Cardiac septum (tissue), 1 donor: ENCODE measurements around the gene SLC27A2. TPM values are rescaled to one million over a fixed set of nuclear protein-coding genes. Genes with fewer than 3 reads are reported as not detected.
"Not testable (repeated sequence)": the region's sequence is repeated elsewhere in the genome, so short reads cannot be mapped to it uniquely, and the experiment has no call there.

Source experiments
- DNase-seq: peaks from one replicate; pipeline ENCODE4 v3.0.0-alpha.2; 2020; ENCODE audit warnings: low spot score
- intact Hi-C: fragments of 100-400 bp; cut with DNase I; formaldehyde crosslinking; loops from one replicate; pipeline ENCODE4 v1.14.0; 2022
- total RNA-seq: library from RNA; stranded (reverse); fragmentation: NEBNext Ultra II Directional; extraction: Animal tissue kit (Norgen Biotek cat#: 25700); gene quantifications from one replicate; pipeline ENCODE4 v1.2.1, GENCODE V29; 2021
- donor health status: DM: no; HTN: no; CAD: no.

Gene SLC27A2
- total RNA-seq, 1 donor from 2014 or later, result not detected

DNA sequence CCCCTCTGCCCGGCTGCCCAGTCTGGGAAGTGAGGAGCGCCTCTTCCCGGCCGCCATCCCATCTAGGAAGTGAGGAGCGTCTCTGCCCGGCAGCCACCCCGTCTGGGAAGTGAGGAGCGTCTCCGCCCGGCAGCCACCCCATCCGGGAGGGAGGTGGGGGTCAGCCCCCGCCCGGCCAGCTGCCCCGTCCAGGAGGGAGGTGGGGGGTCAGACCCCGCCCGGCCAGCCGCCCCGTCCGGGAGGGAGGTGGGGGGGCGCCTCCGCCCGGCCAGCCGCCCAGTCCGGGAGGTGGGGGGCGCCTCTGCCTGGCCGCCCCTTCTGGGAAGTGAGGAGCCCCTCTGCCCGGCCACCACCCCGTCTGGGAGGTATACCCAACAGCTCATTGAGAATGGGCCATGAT lies 23.8 kb upstream of the SLC27A2 start:
- intact Hi-C loops, result not testable (repeated sequence)

DNA sequence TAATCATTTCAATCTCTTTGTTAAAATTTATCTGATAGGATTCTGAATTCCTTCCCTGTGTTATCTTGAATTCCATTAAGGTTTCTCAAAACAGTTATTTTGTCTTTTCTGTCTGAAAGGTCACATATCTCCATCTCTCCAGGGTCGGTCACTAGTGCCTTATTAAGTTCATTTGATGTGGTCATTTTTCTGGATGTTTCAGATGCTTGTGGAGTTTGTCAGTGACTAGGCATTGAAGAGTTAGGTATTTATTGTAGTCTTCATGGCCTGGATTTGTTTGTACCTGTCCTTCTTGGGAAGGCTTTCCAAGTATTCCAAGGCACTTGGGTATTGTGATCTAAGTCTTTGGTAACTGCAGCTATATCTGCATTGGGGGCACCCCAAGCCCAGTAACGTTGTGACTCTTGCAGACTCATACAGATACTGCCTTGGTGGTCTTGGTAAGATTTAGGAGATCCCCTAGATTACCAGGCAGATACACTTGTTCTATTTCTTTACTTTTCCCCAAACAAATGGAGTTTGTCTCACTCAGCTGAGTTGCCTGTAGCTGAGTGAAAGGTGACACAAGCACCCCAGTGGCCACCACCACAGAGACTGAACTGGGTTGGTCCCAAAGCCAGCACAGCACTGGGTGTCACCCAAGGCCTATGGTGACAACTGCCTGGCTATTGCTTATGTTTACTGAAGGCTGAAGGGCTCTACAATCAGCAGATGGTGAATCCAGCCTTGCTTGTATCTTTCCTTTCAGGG lies 18.9 kb upstream of the SLC27A2 start:
- no peak for DNase-seq
- intact Hi-C loops, result no loop called here

More for the DNA sequence above, 23.8 kb upstream of the SLC27A2 start:
- not testable (repeated sequence) for DNase-seq

DNA sequence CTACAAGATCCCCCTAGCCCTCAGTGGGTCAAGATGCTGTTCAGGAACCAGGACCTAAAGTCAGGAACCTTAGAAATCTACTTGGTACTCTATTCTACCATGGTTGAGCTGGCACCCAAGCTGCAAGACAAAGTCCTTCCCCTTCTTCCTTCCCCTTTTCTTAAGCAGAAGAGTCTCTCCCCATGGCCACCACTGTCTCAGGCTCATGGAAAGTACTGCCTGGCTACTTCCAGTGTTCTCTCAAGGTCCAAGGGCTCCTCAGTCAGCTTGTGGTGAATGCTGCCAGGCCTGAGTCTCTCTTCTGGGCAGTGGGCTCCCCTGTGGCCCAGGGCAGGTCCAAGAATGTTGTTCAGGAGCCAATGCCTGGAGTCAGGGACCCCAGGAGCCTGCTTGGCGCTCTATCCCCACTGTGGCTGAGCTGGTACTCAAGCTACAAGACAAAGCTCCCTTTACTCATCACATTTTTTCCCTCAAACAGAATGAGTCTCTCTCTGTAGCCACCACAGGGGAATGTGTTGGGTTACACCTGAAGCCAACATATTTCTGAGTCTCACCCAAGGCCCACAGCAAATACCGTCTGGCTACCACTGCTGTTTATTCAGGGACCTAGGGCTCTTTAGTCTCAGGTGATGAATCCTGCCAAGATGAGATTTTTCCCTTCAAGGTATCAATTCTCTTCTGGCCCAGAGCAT lies 18.1 kb upstream of the SLC27A2 start:
- intact Hi-C loops, result no loop called here
- no peak for DNase-seq

DNA sequence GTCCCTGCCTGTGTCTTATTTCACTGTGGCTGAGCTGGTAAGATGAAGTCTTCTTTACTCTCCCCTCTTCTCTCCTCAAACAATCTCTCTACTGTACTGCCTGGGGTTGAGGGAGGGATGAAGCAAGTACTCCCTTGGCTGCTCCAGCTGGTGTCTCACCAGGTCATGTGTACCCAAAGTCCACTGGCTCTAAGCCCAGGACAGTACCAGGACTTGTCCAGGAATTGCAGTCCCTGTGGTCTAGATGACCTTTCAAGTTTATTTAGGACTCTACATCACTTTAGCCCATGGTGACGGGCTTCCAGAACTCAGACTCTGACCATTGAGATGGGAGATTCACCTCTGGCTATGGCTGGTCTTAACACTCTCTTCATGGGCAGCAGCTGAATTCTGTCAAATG lies 17.5 kb upstream of the SLC27A2 start:
- no peak for DNase-seq
- intact Hi-C loops, result no loop called here

DNA sequence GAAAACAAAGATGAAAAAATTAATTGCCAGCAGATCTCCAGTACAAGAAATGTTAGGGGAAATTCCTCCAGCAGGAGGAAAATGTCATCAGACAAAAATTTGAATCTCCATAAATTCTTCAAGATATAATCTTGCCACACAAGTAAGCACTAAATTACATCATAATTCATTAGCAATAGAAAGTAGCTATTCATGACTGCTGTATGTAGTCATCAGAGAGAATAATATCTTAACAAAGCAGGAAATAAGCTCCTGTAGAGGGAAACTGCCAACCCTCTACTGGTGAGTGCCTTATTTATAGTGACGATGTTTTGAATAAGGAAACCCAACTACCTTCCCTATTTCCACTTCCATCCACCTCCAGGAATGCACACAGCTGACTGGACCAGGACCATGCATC lies 15.8 kb upstream of the SLC27A2 start:
- DNase-seq, result no peak
- intact Hi-C loops, result no loop called here

DNA sequence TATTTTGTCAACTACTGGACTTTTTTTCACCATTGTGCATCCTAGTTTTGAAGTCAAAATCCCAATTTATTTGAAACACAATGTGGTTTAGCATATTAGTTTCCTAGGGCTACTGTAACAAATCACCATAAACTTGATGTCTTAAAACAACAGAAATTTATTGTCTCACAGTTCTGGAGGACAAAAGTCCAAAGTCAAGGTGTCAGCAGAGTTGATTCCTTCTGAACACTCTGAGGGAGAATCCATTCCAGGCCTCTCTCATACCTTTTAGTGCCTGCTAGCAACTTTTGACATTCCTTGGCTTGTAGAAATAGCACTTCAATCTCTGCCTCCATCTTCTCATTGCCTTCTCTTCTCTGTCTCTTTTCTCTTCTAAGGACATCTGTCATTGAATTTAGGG lies 14.9 kb upstream of the SLC27A2 start:
- intact Hi-C loops, result no loop called here

DNA sequence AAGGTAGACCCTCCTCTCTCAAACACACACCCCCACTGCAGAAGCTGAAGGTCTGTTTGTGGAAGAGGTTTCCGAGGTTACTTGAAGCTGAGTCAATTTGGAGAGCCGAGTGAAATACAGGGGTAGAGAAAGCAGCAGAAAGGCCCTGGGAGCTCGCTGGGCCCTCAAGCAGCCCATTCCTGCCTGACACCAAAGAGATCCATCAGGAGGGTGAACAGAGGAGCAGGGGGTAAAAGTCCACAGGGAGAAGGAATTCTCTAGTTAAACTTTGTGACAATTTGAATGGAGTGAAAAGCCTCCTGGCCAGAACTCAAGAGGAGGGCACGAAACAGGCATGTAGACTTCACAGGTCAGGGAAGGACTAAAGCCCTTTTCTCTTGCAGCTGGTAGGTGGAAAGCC lies 13.6 kb upstream of the SLC27A2 start:
- DNase-seq, result no peak
- intact Hi-C loops, result no loop called here

More for the DNA sequence above, 14.9 kb upstream of the SLC27A2 start:
- no peak for DNase-seq

DNA sequence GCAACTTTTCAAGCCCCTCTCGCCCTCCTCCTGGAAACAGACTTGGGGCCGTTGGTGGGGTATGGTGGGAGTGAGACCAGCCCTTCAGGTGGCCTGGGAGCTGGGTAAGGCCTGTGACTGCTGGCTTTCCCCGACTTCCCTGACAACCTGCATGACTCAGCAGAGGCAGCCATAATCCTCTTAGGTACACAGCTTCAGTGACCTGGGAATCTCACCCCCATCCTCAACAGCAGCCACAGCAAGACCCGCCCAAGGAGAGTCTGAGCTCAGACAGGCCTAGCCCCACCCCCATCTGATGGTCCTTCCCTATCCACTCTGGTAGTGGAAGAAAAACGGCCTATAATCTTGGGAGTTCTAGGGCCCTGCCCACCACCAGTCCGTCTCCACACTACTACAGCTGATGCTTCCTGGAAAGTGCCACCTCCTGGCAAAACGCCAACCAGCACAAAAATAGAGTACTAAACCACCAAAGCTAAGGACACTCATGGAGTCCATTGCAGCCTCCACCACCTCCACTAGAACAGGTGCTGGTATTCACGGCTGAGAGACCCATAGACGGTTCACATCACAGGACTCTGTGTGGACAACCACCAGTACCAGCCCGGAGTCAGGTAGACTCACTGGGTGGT lies 13.1 kb upstream of the SLC27A2 start:
- intact Hi-C loops, result no loop called here
- no peak for DNase-seq

DNA sequence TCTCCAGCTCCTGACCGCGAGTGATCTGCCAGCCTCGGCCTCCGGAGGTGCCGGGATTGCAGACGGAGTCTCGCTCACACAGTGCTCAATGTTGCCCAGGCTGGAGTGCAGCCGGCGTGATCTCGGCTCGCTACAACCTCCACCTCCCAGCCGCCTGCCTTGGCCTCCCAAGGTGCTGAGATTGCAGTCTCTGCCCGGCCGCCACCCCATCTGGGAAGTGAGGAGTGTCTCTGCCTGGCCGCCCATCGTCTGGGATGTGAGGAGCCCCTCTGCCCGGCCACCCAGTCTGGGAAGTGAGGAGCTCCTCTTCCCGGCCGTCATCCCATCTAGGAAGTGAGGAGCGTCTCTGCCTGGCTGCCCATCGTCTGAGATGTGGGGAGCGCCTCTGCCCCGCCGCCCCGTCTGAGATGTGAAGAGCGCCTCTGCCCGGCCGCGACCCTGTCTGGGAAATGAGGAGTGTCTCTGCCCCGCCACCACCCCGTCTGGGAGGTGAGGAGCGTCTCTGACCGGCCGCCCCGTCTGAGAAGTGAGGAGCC lies 9.6 kb upstream of the SLC27A2 start:
- intact Hi-C loops, DNase-seq: not testable (repeated sequence)

DNA sequence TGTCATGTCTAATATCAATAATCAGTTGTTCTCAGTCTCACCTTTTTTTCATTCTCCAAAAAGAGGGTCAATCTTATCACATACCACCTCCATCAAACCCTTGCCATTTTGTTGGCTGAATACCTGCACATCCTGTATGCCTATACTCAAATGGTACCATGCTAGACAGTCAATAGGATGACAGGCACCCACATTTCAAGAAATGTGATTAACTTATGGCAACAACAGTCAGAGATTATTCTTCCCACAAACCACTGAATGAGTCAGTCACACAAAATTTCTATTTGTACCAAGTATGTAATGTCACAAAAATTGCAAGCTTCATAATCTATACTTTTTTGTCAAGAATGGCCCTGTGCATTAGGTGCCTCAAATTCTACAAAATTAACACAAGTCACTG lies 5.1 kb upstream of the SLC27A2 start:
- DNase-seq, result no peak
- intact Hi-C loops, result no loop called here

DNA sequence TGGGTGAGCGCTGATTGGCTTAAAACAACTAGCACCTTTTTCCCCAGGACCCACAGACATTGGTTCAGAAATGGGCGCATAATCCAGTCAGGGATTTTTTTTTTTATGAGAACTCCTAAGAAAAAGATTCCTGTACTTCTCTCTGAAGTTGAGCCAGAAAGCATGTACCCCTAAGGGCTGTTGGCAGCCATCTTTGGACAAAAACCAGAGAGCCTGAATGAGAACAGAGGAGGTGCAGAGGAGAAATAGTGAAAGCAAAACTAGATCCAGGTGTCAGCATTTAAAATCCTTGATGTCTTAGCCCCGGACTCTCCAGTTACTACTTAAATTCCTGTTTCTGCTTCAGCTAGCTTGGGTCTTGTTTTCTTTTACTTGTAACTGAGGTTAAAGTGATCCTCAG lies 1.9 kb upstream of the SLC27A2 start:
- DNase-seq, result no peak
- intact Hi-C loops, result no loop called here

DNA sequence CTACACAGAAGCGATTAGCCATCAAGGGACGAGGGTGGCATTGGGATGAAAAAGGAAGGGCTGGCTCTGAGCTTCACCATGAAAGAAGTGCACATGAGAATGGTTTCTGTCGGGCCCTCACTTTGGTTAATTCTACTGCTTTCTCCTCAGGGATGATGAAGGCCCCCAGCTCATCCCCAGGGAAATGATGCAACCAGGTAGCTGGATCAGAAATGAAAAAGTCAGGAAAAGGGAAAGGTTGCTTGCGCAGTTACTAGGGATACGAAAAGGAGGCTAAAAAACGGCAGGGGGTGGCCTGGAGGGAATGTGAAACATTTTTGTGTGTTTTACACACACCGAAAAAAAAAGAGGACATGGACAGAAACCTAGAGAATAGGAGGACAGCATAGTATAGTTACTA lies 1.4 kb upstream of the SLC27A2 start:
- no peak for DNase-seq
- intact Hi-C loops, result no loop called here

DNA sequence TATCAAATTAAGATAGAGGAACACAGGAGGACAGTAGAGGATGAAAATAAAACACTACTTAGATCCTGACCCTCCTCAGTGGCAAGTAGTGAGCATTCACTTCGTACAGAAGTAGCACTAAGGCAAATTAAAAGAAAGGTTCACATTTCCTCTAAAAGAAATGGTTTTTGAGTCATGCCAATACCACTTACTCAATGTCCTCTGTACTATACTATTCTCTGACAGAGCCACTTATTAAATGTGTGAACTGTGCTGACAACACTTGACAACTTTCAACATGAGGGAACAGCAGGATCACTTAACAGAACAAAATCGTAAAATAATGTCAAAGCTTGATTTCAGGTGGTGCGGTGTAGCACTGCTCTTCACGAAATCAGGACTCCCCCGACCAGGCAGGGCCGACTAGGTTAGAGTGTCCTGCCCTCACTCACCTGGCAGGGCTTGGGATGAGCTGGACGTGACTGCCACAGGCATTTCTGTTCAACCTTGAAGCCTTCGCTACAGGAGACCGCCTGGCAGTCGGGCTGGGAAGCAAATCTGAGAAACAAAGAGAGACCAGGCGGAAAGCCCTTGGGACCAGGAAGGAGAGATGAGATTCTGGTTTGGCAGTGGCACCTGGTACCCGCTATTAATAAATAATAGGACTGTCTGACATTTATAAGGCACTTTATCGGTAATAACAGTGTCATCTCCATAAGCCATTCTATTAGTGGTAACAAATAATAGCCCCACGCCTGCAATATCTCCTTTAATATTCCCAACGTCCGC lies 611 bp upstream of the SLC27A2 start:
- intact Hi-C loops, result no loop called here

DNA sequence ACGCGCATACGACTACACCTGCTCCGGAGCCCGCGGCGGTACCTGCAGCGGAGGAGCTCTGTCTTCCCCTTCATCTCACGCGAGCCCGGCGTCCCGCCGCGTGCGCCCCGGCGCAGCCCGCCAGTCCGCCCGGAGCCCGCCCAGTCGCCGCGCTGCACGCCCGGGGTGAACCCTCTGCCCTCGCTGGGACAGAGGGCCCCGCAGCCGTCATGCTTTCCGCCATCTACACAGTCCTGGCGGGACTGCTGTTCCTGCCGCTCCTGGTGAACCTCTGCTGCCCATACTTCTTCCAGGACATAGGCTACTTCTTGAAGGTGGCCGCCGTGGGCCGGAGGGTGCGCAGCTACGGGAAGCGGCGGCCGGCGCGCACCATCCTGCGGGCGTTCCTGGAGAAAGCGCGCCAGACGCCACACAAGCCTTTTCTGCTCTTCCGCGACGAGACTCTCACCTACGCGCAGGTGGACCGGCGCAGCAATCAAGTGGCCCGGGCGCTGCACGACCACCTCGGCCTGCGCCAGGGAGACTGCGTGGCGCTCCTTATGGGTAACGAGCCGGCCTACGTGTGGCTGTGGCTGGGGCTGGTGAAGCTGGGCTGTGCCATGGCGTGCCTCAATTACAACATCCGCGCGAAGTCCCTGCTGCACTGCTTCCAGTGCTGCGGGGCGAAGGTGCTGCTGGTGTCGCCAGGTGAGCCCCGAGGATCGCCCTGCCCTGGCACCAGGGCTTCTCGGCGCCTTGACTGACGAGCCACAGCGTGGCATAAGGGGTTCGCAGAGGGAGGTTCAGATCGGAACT lies 420 bp downstream of the SLC27A2 start:
- DNase-seq, result peak; percentile 78
- intact Hi-C loops, result no loop called here

More for the DNA sequence above, 611 bp upstream of the SLC27A2 start:
- DNase-seq, result no peak

DNA sequence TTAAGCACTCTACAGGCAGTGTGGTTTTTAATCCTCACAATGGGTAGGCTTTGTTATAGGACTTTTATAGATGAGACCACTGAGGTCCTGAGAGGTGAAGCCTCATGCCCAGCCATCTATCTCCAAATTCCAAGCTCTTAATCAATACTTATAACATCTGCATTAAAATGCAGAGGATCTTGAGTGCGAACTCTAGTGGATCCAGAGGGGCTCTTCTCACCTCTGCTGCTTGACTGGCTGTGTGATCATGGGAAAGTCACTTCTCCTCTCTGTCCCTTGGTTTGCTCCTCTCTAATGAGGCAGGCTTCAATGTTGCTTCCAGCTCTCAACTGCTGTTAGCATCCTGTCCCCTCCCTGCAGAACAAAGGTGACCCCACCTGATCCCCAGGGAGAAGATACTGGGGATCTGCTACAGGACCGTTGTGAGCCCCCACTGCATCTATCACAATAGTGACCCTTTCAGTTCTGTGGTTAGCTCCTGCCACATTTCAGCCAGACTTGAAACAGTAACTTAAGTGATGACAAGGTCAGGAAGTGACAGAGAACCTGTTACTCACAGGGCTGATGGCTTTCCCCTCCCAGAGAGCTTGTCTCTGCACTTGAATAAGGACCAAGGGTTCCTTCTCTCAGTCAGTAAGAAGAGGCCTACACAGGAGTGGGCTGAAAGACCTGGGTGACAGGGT lies 1.3 kb downstream of the SLC27A2 start:
- DNase-seq, result no peak
- intact Hi-C loops, result no loop called here

DNA sequence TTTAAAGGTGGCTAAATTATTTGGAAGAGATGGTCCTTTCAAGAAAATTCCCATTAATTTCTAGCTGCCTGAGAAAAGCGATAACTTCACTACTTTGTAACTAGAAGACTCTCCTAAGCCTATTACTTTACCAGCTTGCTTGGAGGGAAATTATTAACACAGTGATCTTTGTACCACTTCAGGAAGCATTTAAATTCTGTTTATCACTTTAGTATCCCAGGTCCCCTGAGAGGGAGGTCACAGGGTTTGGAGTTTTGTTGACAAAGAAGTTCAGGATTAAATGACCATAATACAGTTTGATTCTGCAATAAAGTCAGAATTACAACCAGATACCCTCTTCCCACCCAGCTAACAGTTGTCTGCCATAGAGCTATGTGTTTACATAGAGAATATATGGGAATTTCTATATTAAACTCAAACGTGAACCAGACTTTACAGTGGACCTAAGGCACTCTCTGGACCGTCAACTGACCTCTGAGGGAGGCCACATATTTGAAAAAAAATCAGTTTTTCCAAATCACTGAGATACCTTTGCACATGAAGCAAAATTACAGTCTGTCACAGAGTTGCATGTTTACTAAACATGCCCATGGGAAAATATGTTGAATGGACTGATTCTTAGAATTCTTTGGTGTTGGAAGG lies 3.0 kb downstream of the SLC27A2 start:
- intact Hi-C loops, result no loop called here
- DNase-seq, result no peak

DNA sequence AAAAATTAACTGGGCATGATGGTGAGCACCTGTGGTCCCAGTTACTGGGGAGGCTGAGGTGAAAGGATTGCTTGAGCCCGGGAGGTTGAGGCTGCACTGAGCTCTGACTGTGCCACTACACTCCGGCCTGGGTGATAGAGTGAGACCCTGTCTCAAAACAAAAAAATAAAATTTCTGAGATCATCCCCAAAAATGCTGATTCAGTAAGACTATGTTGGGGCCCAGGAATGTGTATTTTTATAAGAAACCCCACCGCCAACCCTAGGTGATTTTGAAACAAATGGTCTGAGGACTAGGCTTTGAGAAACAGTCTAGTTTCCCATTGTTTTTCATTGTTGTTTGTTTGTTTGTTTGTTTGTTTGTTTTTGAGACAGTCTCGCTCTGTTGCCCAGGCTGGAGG lies 4.1 kb downstream of the SLC27A2 start:
- DNase-seq, result no peak
- intact Hi-C loops, result no loop called here

DNA sequence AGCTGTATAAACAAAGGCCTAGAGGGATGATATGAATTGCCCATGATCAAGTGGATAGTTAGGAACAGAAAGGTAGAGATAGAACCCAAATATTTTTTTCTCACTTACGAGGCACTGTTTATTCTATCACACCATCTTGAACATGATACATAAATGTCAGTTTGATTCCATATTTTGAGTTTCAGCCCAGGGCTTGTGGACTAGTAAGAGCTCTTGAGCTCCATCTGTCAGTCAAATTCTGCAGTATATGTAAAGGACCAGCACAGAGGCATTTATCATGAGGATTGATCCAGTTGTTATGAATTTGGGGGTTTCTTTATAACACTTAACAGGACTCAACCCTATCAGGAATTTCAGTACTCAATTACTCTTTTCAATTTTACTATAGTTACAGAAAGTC lies 4.8 kb downstream of the SLC27A2 start:
- DNase-seq, result no peak
- intact Hi-C loops, result no loop called here
